IPS-20b (cell line): ENCODE data around the gene AJAP1.

Experiments used
- H3K27ac ChIP-seq: one replicate; pipeline ENCODE4 v1.5.1; 2013; ENCODE audit warnings: low read length
- H3K27me3 ChIP-seq: 2 replicates; pipeline ENCODE4 v1.6.1; 2013; ENCODE audit warnings: mild to moderate bottlenecking, low read length, inconsistent platforms; ENCODE audit not compliant: insufficient read depth
- H3K36me3 ChIP-seq: 2 replicates; pipeline ENCODE4 v1.6.1; 2013; ENCODE audit warnings: low read depth, mild to moderate bottlenecking, inconsistent platforms, low read length, moderate library complexity; ENCODE audit not compliant: insufficient read depth
- H3K4me1 ChIP-seq: 2 replicates; pipeline ENCODE4 v1.6.1; 2013; ENCODE audit warnings: mild to moderate bottlenecking, control low read depth, inconsistent platforms, low read length, moderate library complexity; ENCODE audit not compliant: insufficient read depth
- H3K4me3 ChIP-seq: 2 replicates; pipeline ENCODE4 v1.5.1; 2013; ENCODE audit warnings: mild to moderate bottlenecking, low read length, inconsistent platforms
- H3K9ac ChIP-seq: 2 replicates; pipeline ENCODE4 v1.6.1; 2013; ENCODE audit warnings: low read depth, mild to moderate bottlenecking, inconsistent platforms, low read length, moderate library complexity
- H3K9me3 ChIP-seq: 2 replicates; pipeline ENCODE4 v1.6.1; 2013; ENCODE audit warnings: mild to moderate bottlenecking, low read depth, low read length, inconsistent platforms; ENCODE audit not compliant: insufficient read depth

AJAP1 gene

GRCh38 chr1:4794020-4794780 lies 139.8 kb downstream of the AJAP1 start:
- Histone ChIP-seq H3K4me3 (no peak overlapping the region), H3K27me3 (no peaks in the 10 kb centered on the region), H3K27ac (no peak overlapping the region), H3K4me1 (no peaks in the 10 kb centered on the region), H3K9ac (no peak overlapping the region), H3K9me3 (no peaks in the 10 kb centered on the region; the same call in 1 of the 2 replicates), H3K36me3 (no peaks in the 10 kb centered on the region)

GRCh38 chr1:4796161-4797015 lies 142.0 kb downstream of the AJAP1 start:
- Histone ChIP-seq H3K9me3 (no peaks in the 10 kb centered on the region; the same call in 1 of the 2 replicates), H3K4me1 (no peaks in the 10 kb centered on the region), H3K9ac (no peak overlapping the region), H3K36me3 (no peaks in the 10 kb centered on the region), H3K27ac (no peak overlapping the region), H3K27me3 (no peaks in the 10 kb centered on the region), H3K4me3 (no peak overlapping the region)

- Histone ChIP-seq H3K27me3 (no peaks in the 10 kb centered on the region), H3K9me3 (no peaks in the 10 kb centered on the region; the same call in 1 of the 2 replicates), H3K4me3 (no peak overlapping the region), H3K9ac (no peak overlapping the region), H3K36me3 (no peaks in the 10 kb centered on the region), H3K27ac (no peak overlapping the region), H3K4me1 (no peaks in the 10 kb centered on the region)
Observed at GRCh38 chr1:4797016-4797410, 142.6 kb downstream of the AJAP1 start.

- H3K9me3 ChIP-seq = no peaks in the 10 kb centered on the region; the same call in 1 of the 2 replicates
- no peaks in the 10 kb centered on the region for H3K4me1 ChIP-seq
Observed at GRCh38 chr1:4797429-4797828, 143.0 kb downstream of the AJAP1 start.

GRCh38 chr1:4801192-4801924 lies 146.9 kb downstream of the AJAP1 start:
- Histone ChIP-seq H3K27ac (no peak overlapping the region), H3K4me1 (no peaks in the 10 kb centered on the region), H3K27me3 (no peaks in the 10 kb centered on the region), H3K36me3 (no peaks in the 10 kb centered on the region), H3K4me3 (no peak overlapping the region), H3K9me3 (no peaks in the 10 kb centered on the region; the same call in 1 of the 2 replicates), H3K9ac (no peak overlapping the region)

More at GRCh38 chr1:4797429-4797828, 143.0 kb downstream of the AJAP1 start:
- H3K9ac ChIP-seq = no peak overlapping the region
- H3K27me3 ChIP-seq = no peaks in the 10 kb centered on the region
- no peaks in the 10 kb centered on the region for H3K36me3 ChIP-seq
- H3K27ac ChIP-seq = no peak overlapping the region
- no peak overlapping the region for H3K4me3 ChIP-seq

GRCh38 chr1:4802024-4802423 lies 147.6 kb downstream of the AJAP1 start:
- Histone ChIP-seq H3K27ac (no peak overlapping the region), H3K27me3 (no peaks in the 10 kb centered on the region), H3K9me3 (no peaks in the 10 kb centered on the region; the same call in 1 of the 2 replicates), H3K4me1 (no peaks in the 10 kb centered on the region), H3K36me3 (no peaks in the 10 kb centered on the region), H3K9ac (no peak overlapping the region), H3K4me3 (no peak overlapping the region)

- no peaks in the 10 kb centered on the region for H3K9me3 ChIP-seq
- no peak overlapping the region for H3K4me3 ChIP-seq
- H3K36me3 ChIP-seq = no peaks in the 10 kb centered on the region
- H3K27ac ChIP-seq = no peak overlapping the region
- no peak overlapping the region for H3K9ac ChIP-seq
- no peaks in the 10 kb centered on the region for H3K4me1 ChIP-seq
- H3K27me3 ChIP-seq = no peaks in the 10 kb centered on the region
Observed at GRCh38 chr1:4803335-4803734, 148.9 kb downstream of the AJAP1 start.

- Histone ChIP-seq H3K9ac (no peak overlapping the region), H3K9me3 (peaks cover 6% of the 10 kb centered on the region; the same call in 1 of the 2 replicates), H3K4me3 (no peak overlapping the region), H3K36me3 (no peaks in the 10 kb centered on the region), H3K27me3 (no peaks in the 10 kb centered on the region), H3K4me1 (no peaks in the 10 kb centered on the region), H3K27ac (no peak overlapping the region)
Observed at GRCh38 chr1:4805987-4806386, 151.6 kb downstream of the AJAP1 start.

GRCh38 chr1:4820543-4820942 lies 166.1 kb downstream of the AJAP1 start:
- Histone ChIP-seq H3K36me3 (no peaks in the 10 kb centered on the region), H3K9me3 (peaks cover 28% of the 10 kb centered on the region), H3K9ac (no peak overlapping the region), H3K27me3 (no peaks in the 10 kb centered on the region), H3K4me1 (no peaks in the 10 kb centered on the region; the same call in 1 of the 2 replicates), H3K27ac (no peak overlapping the region), H3K4me3 (no peak overlapping the region)

- Histone ChIP-seq H3K9me3 (peaks cover 14% of the 10 kb centered on the region), H3K27ac (no peak overlapping the region), H3K4me3 (no peak overlapping the region), H3K27me3 (no peaks in the 10 kb centered on the region), H3K9ac (no peak overlapping the region), H3K4me1 (no peaks in the 10 kb centered on the region; the same call in 1 of the 2 replicates), H3K36me3 (no peaks in the 10 kb centered on the region)
Observed at GRCh38 chr1:4825800-4826450, 171.5 kb downstream of the AJAP1 start.

- H3K36me3 ChIP-seq = no peaks in the 10 kb centered on the region
- no peak overlapping the region for H3K9ac ChIP-seq
Observed at GRCh38 chr1:4830707-4831106, 176.3 kb downstream of the AJAP1 start.

More at GRCh38 chr1:4830707-4831106, 176.3 kb downstream of the AJAP1 start:
- Histone ChIP-seq H3K27me3 (no peaks in the 10 kb centered on the region), H3K9me3 (no peaks in the 10 kb centered on the region), H3K4me1 (no peaks in the 10 kb centered on the region), H3K27ac (no peak overlapping the region), H3K4me3 (no peak overlapping the region)
